ENCODE measurements around the gene C1QL2.

GRCh38 chr2:119123389-119123788 lies 35.2 kb downstream of the C1QL2 start:
- TF ChIP-seq EP300 (IDR thresholded peaks at IDR 0.05) (no peak), CTCF (IDR thresholded peaks at IDR 0.05) (no peak)
